Stimulated activated CD8-positive, alpha-beta memory T cell treated with anti-CD3 and anti-CD28 coated beads, Interleukin-7, amount 100 ng/mL, for 48 hours (primary cell): ENCODE results near the gene KLHDC8A.
"Not testable (repeated sequence)": the region's sequence is repeated elsewhere in the genome, so short reads cannot be mapped to it uniquely, and the experiment has no call there.

Experiments used
- DNase-seq, 2 donors: peaks; one replicate each; pipeline ENCODE4 v3.0.0-alpha.2; 2020; ENCODE audit warnings: low read depth in 1 of 2; ENCODE audit errors: extremely low read depth in 1 of 2

KLHDC8A gene

DNA sequence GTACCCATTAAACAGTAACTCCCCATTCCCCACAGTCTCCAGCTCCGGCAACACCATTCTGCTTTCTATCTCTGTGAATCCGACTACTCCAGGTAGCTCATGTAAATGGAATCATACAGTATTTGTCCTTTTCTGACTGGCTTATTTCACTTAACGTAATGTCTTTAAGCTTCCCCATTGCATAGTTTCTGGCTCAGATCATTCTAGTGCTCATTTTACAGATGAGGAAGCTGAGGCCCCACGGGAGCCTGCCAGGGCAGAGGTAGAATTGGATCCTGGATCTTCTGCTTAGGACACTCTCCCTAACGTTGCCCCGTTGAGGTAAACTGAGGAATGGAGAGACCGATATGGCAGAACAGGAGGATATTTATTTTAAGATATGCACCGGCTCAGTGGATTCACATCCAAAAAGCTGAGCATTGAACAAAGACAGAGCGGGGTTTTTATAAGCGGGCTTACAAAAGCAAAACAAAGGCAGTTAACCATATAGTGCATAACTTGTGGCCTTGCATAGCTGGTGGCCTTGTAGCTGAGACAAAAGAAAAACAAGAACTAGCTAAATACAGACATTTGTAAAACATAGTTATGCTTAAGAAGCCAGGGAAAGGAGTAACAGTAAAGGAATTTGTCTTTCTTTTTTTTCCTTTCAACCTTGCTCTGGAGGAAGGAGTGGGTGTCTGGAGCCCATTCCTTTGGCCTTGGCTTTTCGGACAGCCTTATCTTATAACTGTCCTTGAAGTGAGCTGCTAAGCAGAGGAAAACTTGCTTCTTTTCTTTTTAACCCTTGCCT lies 15.3 kb upstream of the KLHDC8A start:
- DNase-seq, result no peak

DNA sequence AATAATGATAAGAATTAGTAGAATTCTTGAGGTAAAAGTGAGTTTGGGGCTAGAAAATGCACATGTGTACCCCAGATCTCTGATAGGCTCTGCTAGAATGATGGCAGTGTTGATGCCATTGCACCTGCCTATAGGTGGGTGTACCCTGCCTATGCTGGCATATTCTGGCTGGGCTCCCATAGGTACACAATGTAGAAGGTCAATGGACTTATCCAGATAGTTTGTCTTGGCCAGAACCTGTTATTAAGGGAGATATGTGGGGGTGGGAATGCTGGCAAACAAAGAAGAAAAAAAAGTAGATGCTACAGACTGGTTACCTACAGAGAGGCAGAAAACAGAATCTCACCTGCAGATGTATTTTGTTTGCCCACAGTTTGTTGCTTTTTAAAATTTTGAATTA lies 14.1 kb upstream of the KLHDC8A start:
- DNase-seq, result no peak

DNA sequence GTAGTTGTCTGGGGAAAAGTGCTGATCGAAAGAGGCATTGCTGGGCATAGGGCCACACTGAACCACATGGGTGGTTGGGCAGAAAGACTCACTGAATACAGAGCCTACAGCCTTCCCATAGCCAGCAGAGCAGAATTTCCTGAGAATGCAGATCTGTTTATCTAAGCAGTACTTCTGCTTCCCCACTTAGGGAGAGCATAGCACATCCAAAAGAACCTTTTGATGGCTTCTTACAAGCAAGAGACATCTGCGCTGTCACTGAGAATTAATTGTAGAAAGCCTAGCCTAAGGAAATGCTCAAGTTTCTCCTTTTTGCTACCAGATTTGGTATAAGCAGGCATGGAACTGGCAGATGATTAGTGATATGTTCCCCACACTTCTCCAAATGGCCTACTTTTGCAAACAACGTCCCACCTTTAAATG lies 13.0 kb upstream of the KLHDC8A start:
- no peak for DNase-seq

DNA sequence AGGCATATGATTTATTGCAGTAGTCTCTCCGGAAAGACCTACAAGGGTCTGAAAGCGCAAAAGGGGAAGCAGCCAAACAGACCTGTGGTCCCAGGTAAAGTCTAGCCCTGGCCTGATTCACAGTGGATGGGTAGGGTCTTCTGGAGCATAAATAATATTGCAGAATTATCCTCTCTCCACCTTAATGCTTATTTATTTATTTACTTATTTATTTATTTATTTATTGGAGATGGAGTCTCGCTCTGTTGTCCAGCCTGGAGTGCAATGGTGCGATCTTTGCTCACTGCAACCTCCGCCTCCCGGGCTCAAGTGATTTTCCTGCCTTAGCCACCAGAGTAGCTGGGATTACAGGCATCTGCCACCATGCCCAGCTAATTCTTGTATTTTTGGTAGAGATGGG lies 11.8 kb upstream of the KLHDC8A start:
- no peak for DNase-seq

DNA sequence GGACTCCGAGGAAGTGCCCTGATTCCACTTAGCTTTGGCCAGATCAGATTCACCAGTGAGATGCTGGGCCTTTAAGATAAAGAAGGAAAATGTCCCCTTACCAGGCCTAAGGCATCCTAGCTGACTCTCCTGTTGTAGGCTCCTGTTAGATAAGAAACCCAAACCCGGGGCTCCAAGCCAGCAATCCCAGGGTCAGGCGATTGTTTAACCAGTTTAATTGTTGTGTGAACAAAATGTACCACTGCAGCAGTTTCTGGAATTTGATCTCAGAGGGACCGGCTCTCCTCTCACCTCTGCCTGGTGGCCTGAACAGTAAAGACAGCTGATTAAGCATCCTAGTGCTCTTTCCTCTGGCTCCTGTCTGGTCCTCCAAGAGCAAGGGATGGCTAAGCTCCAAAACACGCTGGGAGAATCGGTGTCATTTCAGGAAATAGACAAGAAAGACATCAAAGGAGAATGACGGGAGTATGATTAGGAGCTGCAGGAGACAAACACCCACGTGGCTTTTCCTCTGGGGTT lies 9.3 kb upstream of the KLHDC8A start:
- no peak for DNase-seq

DNA sequence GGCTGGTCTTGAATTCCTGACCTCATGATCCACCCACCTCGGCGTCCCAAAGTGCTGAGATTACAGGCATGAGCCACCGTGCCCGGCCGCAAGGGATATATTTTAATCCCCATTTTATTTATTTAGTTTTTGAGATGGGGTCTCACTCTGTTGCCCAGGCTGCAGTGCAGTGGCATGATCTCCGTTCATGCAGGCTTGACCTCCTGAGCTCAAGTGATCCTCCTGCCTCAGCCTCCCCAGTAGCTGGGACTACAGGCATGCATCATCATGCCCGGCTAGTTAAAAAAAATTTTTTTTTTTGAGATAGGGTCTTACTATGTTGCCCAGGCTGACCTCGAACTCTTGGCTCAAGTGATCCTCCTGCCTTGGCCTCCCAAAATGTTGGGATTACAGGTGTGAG lies 8.4 kb upstream of the KLHDC8A start:
- not testable (repeated sequence) for DNase-seq

DNA sequence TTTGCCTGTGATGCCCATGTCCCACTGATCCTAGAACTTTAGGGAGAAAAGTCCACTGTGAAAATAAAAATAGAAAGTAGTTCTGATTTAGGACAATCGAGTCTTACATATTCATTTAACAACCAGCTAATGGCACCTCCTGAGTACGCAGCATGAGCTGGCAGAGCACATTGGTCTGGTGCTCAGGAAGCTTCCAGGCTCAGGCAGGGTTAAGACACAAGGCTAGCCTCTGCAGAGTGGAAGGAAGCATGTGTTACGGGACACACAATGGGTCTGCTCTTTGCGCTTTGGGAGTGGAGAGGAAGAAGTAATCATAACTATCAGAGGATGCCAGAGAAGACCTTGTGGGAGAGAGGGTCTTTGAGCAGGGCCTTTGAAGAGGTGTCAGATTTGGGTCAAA lies 4.2 kb upstream of the KLHDC8A start:
- no peak for DNase-seq

DNA sequence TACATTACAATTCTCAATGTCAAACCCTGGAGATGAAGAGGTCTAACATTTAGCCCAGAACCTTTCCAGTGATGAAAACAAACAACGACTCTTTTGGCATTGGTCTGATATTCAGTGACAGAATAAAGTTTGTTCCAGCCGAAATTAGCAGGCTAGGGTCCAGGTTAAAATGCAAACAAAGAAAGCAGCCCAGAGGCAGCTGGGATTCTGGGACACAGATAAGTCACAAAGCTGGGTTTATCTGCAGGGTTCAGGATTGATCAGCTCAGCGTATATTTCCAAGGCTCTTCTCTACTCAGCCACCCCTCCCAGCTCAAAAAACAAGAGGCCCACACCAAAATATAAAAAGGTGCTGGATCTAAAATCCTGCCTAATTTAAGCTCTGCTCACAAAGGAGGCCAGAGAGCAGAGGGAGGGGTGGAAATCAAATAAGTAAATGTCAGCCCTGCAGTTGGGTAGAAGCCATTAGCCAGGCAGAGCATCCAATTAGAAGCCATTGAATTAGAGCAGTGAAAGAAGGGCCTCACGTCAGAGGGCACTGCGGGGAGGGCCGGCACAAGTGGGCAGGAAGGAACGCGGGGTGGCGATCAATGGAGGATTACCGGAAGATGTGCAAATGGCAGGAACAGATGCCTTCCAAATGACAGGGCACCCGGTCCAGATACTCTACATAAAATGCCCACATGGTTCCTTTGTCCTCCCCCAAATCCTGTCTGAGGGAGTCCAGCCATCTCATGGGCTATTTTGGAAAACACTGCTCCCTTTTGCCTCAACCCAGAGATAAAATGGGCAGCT lies 3.2 kb upstream of the KLHDC8A start:
- no peak for DNase-seq

DNA sequence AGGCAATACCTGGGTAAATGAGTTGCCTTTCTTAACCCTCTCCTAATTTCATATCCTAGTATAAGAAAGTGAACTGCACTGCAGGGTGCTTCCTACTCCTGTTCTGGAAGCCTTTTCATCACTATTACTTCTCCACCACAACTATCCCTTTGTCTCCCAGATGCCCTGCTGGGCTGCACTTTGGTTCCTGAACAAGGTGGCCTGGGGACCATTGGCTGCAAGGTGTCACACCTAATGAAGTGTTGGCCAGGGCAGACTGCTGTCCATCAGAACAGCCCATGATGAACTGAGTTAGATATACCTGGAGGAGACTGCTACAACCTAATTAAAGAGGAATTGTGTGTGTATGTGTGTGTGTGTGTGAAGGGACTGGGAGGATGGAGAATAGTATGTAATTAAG lies 1.9 kb upstream of the KLHDC8A start:
- DNase-seq, result no peak

DNA sequence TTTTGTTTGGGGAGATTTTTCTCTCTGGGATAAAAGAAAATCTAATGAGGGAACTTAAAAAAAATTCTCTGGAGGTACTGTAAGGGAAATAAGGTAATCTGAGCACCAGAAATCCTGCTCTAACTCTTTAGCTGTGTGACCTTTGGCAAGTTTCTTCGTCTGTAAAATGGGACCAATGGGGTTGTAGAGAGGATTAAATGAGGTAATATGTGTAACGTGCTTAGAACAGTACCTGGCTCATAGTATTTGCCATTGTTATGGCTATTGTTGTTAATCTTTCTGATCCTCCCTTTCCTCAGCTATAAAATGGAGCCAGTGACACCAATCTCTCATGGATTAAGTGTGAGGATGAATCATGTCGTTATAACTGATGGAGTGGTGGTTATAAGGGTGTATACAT lies 845 bp upstream of the KLHDC8A start:
- no peak for DNase-seq

DNA sequence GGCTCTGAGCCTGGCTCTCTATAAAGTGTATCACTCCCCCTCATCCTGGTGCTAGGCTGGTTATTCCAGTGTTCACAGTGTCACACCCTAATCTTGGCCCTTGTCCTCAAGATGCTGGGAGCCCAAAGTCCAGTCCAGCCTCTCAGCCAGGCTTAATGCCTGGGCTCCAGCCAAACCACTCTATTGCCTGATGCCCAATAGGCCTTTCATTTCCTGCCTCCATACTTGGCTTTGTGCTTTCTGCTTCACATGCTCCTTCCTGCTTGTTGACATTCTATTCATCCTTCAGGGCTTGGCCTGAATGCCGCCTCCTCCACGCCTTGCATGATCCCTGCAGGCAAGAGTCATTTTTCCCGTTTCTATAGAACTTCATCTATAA lies 1.7 kb downstream of the KLHDC8A start:
- DNase-seq, result no peak

DNA sequence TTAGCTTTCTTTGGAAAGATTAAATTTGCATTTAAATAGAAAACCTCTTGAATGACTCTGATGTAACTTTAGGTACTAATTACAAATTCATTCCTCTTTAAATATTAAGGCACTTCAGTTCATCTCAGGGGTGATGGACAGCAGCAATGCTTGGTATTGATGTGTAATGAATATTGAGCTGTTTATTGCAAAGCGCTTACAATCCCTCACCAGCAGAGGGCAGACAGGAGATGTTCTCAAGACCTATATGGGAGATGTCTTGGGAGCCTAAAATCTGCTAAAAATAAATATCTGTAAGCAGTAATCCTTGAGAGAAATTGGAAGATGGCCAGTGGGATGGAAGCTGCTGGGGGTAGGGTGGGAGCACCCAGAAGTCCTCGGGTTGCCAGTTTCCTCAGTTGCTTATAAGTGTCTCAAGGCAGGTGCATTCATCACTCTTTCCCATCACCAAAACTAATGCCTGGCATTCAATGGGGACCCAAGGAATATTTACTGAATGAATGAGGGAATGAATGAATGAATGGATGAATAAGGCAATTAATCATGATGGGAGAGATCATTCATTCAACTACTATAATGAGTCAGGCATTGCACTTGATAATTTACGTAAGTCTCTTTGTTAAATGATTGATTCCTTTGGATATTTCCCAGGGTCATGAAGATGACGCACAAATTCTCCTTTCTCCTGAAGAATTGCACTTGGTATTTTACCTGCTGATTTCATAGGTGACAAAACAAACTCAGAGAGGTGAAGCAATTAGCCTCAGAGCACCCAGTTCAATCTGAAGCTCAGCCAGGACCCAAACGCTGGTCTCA lies 2.3 kb downstream of the KLHDC8A start:
- DNase-seq, result peak in 1 of 2 donors; percentile 27

DNA sequence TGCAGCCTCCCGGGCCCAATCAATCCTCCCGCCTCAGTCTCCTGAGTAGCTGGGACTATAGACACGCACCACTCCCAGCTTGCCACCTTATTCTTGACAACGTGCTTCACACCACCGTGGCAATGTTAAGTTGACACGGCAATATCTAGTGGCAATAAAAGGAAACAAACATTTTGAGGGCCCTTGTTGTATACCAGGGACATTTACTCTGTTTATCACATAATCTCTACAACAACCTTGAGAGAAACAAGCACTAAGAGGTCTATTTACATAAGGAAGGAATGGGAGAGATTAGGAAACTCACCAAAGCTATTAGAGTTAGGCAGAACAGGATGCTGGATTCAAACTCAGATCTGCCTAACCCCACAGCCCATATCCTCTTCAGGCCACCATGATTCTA lies 3.1 kb downstream of the KLHDC8A start:
- no peak for DNase-seq

DNA sequence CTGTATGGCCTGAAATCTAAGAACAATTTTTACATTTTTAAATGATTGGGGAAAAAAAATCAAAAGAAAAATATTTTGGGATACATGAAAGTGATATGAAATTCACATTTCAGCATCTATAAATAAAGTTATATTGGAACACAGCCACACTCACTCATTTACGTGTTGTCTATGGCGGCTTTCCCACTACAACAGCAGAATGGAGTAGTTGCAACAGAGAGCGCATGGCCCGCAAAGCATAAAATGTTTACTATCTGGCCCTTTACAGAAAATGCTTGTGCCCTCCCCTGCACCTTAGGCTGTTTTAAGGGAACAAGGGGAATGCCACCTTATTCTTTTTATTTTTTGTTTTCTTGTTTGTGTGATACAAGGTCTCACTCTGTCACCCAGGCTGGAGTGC lies 3.5 kb downstream of the KLHDC8A start:
- DNase-seq, result no peak

DNA sequence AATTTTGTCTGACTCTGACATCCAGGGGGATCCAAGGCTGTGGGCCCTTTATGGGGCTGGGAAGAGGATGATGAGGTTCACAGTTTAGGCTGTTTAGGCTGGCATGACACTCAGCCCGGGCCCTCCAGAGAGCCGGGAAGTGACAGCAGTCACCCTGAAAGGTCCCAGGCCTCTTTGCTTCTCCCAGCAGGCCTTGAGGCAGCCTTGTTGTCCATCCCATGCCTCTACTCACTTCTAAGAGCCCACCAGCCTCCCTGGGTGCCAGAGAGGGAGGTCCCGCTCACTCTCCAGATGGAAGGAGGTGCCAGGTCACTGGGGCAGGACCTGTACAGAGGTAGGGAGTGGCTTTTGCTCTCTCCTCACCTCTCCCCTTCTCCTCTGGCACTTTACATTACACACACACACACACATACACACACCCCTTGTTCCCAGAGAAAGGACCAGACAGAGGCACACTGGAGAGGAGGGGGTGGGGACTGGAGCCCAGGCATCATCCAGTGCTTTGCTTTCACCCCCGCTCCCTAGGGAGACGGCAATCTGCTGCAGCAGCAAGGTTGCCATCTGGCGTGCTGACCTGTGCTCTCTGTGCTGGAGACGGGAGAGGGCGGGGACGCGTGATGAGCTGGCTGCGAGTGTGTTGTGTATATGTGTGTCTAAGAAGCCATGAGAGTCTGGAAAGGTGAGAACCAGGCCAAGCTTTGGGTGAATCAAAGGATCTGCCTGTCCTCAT lies 4.6 kb downstream of the KLHDC8A start:
- DNase-seq, result no peak

DNA sequence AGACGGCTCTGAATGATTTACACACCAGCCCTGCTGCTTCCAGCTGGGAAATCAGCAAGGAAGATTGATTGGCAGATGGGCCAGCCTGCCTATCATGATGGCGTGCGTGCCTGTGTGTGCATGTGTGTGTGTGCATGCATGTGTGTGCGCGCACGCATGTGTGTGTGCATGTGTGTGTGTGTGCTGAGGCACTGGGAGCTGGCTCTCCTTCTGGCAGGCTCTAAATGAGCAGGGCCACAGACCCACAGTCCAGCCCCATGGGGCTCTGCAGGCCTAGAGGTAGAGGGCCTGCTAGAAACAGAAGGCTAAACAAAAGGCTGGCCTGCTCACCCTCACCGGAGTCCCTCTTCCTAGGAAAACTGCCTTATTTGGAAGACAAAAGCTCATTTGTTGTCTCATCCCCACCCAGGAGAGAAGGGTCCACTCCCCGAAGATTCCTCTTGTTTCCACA lies 6.0 kb downstream of the KLHDC8A start:
- DNase-seq, result no peak

DNA sequence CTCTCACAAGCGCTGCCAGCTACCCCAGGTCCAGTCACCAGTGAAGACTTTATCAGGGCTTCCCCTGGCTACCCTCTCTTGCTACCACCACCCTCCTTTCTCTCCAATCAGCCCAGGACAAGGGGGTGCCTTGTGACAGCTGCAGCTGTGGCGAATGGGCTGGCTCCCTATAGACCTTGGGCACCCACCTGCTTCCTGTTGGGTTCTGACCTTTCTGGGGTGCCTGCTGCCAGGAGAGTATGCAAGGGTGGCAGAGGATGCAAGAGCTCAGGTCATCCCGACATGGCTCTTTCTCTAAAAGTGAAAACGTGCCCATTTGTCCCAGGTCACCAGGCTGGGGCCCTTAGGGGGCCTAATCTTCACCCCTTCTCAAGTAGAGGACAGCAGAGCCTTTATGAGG lies 6.6 kb downstream of the KLHDC8A start:
- no peak for DNase-seq

DNA sequence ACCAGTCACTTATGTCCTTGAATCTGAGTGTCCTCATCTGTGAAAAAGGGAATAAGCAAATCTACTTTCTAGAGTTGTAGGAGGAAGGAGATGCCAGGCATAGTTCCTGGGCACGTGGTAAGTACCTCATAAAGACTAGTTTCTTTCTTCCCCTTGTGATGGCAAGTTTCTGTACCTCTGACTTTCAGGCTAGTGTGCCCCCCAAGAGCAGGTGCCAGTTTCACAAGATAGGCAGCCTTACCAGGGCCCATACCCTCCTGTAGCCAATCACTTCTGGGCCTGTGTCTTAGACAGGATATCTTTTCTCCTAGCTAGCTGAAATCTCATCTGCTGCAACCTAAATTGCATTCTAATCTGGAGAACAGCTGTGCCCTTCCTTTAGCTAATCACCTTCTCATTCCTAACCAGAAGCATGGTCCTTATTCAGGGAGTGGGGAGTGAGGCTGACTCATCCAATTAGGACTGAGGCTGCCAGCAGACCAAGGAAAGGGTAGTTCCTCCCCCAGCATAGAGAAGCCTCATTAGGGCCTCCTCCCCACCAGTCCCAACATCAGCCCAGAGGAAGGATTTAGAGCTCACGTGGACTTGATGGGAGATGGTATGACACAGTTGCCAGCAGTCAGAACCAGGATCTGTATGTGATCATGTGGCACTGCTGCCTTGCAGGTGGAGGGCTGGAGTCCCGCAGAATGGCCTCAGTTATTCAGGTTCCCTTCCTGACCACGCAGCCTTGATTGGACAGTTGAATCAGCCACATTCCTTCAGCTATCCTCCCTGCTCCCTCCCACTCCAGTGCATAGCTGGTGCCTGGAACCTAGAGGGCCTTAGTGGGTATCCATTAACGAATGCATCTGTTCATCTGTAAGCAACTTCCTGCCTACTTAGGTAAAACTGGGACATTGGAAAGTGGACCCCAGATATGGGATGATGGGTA lies 7.9 kb downstream of the KLHDC8A start:
- DNase-seq, result no peak

DNA sequence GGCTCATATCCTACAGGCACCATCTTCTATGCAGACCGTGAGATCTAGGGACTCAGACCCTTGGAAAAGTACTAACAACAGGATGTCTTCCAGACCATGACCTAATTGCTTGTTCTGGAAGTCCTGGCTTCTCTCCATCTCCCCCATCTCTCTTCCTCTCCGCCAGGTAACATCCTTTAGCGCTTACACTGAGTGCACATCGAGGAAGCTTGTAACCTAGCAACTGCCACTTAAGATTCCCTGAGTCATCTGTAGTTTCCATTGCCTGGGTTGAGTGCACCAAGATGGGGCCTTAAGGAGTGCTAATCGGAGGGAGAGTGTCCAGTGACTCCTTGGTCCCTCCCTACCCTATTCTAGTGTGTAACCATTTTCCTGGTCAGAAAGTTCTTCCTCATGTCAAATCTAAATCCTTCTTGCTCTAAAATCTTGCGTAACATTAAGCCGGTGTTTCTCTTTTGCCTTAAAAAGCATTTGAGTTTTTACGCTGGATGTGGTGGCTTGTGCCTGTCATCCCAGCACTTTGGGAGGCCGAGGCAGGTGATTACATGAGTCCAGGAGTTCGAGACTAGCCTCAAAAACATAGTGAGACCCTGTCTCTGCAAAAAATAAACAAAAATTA lies 9.7 kb downstream of the KLHDC8A start:
- DNase-seq, result no peak
